HG03066 (cell line): ENCODE data around the gene AKAP6.

Experiments
- ATAC-seq: cut with Tn5 transposase; IDR thresholded peaks from one replicate; pipeline ENCODE4 v1.9.1; 2021; ENCODE audit warnings: low read depth; ENCODE audit not compliant: unreplicated experiment

The AKAP6 gene

GRCh38 chr14:32826404-32827082 is 497.4 kb downstream of the AKAP6 start:
- ATAC-seq: no peak

- no peak for ATAC-seq
Observed at GRCh38 chr14:32827514-32827913, 498.4 kb downstream of the AKAP6 start.

GRCh38 chr14:32835924-32836323 is 506.8 kb downstream of the AKAP6 start:
- no peak for ATAC-seq

- no peak for ATAC-seq
Observed at GRCh38 chr14:32841698-32842097, 512.6 kb downstream of the AKAP6 start.

DNA sequence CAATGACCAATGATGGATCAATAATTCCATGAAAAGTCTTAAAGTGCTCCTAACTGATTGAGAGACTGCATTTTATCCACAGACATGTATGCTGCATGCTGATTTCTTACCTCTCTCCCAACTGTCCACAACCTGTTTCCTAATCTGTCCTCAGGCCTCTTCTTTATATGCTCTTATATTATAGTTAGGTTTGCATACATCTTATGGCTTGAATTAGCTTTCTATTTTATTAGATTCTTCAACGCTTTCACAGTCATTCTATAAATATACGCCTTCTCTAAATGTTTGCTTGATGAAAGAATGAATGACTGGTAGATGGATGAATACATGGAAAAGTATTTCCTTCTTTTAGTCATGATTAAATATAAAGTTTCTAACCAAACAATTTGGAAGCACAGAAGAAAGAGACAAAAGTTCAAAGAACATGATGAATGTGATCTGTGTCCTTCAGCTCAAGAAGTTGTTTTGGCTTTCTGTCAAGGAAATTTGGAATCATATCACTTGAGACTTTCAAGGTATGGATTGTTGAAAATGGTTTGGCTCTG is 517.8 kb downstream of the AKAP6 start:
- no peak for ATAC-seq

DNA sequence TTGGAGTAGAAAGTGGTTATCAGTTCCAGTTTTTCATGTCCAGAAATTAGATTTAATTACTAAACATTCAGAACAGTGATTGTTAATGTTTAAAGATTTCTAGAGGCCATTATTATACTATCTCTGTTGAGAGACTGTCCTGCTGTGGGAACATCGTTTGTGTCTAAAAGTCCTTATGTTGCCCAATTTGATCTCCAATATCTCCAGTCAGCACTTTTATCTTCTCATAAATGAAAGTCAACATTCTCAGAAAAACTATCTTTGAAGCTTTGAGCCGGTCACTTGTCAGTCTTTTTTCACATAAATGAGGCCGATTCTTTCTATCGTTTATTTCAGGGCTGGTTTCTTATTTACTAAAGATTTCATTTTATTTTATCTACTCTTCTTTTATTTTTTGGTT is 518.8 kb downstream of the AKAP6 start:
- no peak for ATAC-seq

DNA sequence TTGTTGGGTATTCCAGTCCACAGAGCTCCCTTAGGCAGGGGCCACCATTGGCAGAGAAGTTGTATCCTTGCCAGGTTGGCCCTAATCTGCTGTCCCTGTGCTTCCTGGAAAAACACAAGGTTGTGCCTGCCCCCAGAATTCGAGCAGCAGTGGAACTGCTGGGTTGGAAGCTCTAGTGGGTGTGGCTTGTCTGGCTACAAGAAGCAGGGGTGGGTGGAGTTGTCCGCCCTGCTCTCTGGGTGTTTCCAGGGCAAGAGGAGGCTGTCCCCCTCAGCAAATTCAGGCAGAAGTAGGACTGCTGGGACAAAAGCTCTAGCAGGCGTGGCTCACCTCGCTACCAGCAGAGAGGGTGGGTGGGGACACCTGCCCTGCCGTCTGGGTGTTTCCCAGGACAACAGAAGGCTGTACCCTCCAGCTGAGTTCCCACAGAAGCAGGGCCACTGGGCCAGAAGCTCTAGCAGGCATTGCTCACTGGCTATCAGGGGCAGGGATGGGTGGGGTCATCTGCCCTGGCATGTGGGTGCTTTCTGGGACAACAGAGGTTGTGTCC is 536.8 kb downstream of the AKAP6 start:
- ATAC-seq: no peak

GRCh38 chr14:32883188-32883587 is 554.1 kb downstream of the AKAP6 start:
- no peak for ATAC-seq
